NT2/D1 (cell line): ENCODE data around the gene SCAF4.
"Not testable (repeated sequence)": the region's sequence is repeated elsewhere in the genome, so short reads cannot be mapped to it uniquely, and the experiment has no call there.

Experiments
- DNase-seq: peaks from one replicate; pipeline ENCODE4 v3.0.0-alpha.2; 2011; ENCODE audit warnings: low read depth, low spot score
- H3K27me3 ChIP-seq: 2 replicates; pipeline ENCODE4 v1.6.0; 2011; ENCODE audit warnings: mild to moderate bottlenecking; ENCODE audit not compliant: insufficient read length, insufficient read depth
- H3K36me3 ChIP-seq: 2 replicates; pipeline ENCODE4 v1.6.1; 2011; ENCODE audit warnings: mild to moderate bottlenecking, low read length, mixed read lengths; ENCODE audit not compliant: insufficient read depth, insufficient read length
- H3K4me1 ChIP-seq: 2 replicates; pipeline ENCODE4 v1.5.1; 2011; ENCODE audit not compliant: insufficient read depth, insufficient read length
- H3K4me3 ChIP-seq: 2 replicates; pipeline ENCODE4 v1.5.1; 2011; ENCODE audit warnings: low read depth; ENCODE audit not compliant: insufficient read length
- H3K9ac ChIP-seq: 2 replicates; pipeline ENCODE4 v1.6.0; 2011; ENCODE audit warnings: low read depth; ENCODE audit not compliant: insufficient read length
- H3K9me3 ChIP-seq: 2 replicates; pipeline ENCODE4 v1.5.1; 2011; ENCODE audit warnings: mild to moderate bottlenecking, low read length; ENCODE audit not compliant: insufficient read depth
- SUZ12 ChIP-seq: IDR thresholded peaks from 2 replicates; pipeline ENCODE4 v1.6.1; 2011; ENCODE audit not compliant: insufficient read length, insufficient read depth; ENCODE audit errors: extremely low read depth
- YY1 ChIP-seq: IDR thresholded peaks from 2 replicates; pipeline ENCODE4 v1.6.1; 2011; ENCODE audit not compliant: insufficient read length, insufficient read depth
- ZNF274 ChIP-seq: IDR thresholded peaks from 2 replicates; pipeline ENCODE4 v1.6.1; 2011; ENCODE audit warnings: mild to moderate bottlenecking, low read depth, low read length

The SCAF4 gene

DNA sequence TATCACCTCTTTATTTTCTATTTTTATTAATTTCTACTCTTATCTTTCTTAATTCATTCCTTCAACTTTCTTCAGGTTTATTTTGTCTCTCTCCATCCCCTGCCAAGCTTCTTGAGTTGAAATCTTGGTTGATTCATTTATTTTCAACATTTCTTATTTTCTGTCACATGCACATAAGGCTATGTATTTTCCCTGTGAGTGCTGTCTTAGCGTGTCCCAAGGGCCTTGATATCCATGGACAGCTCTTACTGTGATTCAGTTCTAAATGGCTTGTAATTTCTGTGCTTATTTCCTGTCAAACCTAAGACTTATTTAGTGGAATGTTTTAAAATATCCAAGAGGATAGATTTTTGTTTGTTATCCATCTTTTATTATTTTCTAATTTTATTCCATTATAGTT lies 36.8 kb upstream of the SCAF4 start:
- H3K9ac ChIP-seq = no peak overlapping the region
- TF ChIP-seq YY1 (no peak), ZNF274 (no peak), SUZ12 (no peak)
- H3K36me3 ChIP-seq = no peaks in the 10 kb centered on the region
- no peak overlapping the region for H3K4me3 ChIP-seq
- no peak for DNase-seq
- H3K27me3 ChIP-seq = no peaks in the 10 kb centered on the region
- no peaks in the 10 kb centered on the region for H3K4me1 ChIP-seq
- H3K9me3 ChIP-seq = peaks cover 28% of the 10 kb centered on the region; the same call in 1 of the 2 replicates

DNA sequence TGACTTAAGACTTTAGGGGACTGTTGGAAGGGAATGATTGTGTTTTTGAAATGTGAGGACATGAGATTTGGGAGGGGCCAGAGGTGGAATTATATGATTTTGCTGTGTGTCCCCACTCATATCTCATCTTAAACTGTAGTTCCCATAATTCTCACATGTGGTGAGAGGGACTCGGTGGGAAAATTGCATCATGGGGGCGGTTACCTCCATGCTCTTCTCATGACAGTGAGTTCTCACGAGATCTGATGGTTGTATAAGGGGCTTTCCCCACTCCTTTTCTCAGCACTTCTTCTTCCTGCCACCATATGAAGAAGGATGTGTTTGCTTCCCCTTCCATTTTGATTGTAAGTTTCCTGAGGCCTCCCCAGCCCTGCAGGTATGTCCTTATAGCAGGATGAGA lies 35.0 kb upstream of the SCAF4 start:
- Histone ChIP-seq H3K4me3 (no peak overlapping the region), H3K4me1 (no peaks in the 10 kb centered on the region), H3K27me3 (no peaks in the 10 kb centered on the region), H3K36me3 (no peaks in the 10 kb centered on the region), H3K9me3 (peaks cover 28% of the 10 kb centered on the region; the same call in 1 of the 2 replicates), H3K9ac (no peak overlapping the region)
- TF ChIP-seq YY1 = no peak
- no peak for TF ChIP-seq SUZ12
- no peak for DNase-seq

DNA sequence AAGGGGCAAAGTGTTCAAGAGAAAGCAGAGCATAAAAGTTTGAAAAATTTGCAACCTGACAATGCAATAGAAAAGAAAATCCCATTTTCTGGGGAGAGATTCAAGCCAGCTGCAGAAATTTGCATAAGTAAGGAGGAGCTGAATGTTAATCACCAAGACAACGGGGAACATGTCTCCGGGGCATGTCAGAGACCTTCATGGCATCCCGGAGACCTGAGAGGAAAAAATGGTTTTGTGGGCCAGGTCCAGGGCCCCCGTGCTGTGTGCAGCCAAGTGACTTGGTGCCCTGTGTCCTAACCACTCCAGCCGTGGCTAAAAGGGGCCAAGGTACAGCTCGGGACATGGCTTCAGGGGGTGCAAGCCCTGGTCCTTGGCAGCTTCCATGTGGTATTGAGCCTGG lies 33.9 kb upstream of the SCAF4 start:
- peaks cover 28% of the 10 kb centered on the region; the same call in 1 of the 2 replicates for H3K9me3 ChIP-seq
- not testable (repeated sequence) for H3K36me3 ChIP-seq, H3K27me3 ChIP-seq, H3K4me3 ChIP-seq, H3K9ac ChIP-seq, DNase-seq, H3K4me1 ChIP-seq

DNA sequence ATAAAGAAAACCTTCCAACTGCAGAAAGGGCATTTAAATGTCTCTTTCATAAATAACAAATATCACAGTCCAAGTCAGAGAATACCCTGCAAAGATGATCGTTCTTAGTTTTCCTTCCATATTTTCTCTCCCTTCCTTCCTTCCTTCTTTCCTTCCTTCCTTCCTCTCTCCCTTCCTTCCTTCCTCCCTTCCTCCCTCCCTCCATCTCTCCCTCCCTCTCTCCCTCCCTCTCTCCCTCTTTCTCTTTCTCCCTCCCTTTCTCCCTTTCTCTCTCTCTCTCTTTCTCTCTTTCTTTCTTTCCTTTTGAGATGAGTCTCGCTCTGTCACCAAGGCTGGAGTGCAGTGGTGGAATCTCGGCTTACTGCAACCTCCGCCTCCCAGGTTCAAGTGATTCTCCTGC lies 29.0 kb upstream of the SCAF4 start:
- Histone ChIP-seq H3K4me3 (no peak overlapping the region), H3K9ac (no peak overlapping the region), H3K9me3 (peaks cover 13% of the 10 kb centered on the region; the same call in 1 of the 2 replicates), H3K36me3 (no peaks in the 10 kb centered on the region), H3K4me1 (no peaks in the 10 kb centered on the region), H3K27me3 (no peaks in the 10 kb centered on the region)
- DNase-seq = no peak
- TF ChIP-seq ZNF274 = no peak
- no peak for TF ChIP-seq SUZ12
- TF ChIP-seq YY1 = no peak

DNA sequence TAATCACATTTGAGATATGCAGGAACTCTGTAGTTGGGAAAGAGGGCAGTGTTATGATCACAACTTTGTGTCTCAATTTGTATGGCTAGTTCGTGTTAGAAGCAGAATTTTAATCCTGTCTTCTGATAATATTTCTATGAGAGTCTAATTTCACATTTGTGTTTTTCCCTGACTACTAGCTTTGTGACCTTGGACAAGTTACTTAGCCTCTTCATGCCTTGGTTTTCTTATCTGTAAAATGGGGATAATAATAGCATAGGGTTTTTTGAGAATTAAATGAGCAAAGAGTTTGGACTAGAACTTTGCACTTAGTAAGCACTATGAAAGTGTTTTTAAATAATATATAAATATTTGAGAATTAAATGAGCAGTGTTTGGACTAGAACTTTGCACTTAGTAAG lies 24.9 kb upstream of the SCAF4 start:
- no peak overlapping the region for H3K4me3 ChIP-seq
- no peak for DNase-seq
- TF ChIP-seq ZNF274 (no peak), SUZ12 (no peak), YY1 (no peak)
- no peaks in the 10 kb centered on the region for H3K9me3 ChIP-seq
- peaks cover 3% of the 10 kb centered on the region for H3K4me1 ChIP-seq
- H3K36me3 ChIP-seq = no peaks in the 10 kb centered on the region
- no peaks in the 10 kb centered on the region for H3K27me3 ChIP-seq
- no peak overlapping the region for H3K9ac ChIP-seq

DNA sequence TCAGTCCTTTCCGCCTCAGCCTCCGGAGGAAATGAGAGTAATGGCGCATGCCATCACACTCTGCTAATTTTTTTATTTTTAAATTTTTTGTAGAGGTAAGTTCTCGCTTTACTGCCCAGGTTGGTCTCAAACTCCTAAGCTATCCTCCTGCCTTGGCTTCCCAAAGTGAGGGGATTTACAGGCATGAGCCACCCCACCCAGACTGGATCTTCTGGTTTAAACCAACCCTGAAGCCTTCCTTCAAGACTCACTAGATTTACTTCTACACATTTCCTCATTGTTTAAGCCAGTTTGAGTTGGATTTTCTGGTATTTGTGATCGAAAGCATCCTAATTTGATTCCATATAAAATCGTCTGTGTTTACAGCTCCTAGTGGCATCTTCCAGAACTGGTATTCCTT lies 23.1 kb upstream of the SCAF4 start:
- DNase-seq = no peak
- TF ChIP-seq ZNF274 = no peak
- no peak for TF ChIP-seq SUZ12
- TF ChIP-seq YY1 = no peak
- no peaks in the 10 kb centered on the region for H3K36me3 ChIP-seq
- no peaks in the 10 kb centered on the region for H3K9me3 ChIP-seq
- H3K9ac ChIP-seq = no peak overlapping the region
- H3K27me3 ChIP-seq = no peaks in the 10 kb centered on the region
- no peak overlapping the region for H3K4me3 ChIP-seq
- H3K4me1 ChIP-seq = peaks cover 3% of the 10 kb centered on the region

DNA sequence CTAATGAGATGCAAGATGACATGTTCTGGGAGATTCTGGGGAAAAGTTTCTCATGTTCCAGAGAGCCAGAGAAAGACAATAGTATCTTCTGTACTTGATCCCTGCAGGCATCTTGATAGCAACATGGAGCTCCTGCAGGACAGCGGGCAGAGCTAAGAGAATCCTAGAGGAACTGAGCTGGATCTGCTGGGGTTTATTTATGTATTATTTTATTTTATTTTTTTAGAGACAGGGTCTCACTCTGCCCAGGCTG lies 22.7 kb upstream of the SCAF4 start:
- H3K36me3 ChIP-seq = no peaks in the 10 kb centered on the region
- no peak overlapping the region for H3K9ac ChIP-seq
- H3K27me3 ChIP-seq = no peaks in the 10 kb centered on the region
- TF ChIP-seq ZNF274 (no peak), SUZ12 (no peak), YY1 (no peak)
- no peak for DNase-seq
- H3K9me3 ChIP-seq = no peaks in the 10 kb centered on the region
- H3K4me1 ChIP-seq = peaks cover 3% of the 10 kb centered on the region
- no peak overlapping the region for H3K4me3 ChIP-seq

DNA sequence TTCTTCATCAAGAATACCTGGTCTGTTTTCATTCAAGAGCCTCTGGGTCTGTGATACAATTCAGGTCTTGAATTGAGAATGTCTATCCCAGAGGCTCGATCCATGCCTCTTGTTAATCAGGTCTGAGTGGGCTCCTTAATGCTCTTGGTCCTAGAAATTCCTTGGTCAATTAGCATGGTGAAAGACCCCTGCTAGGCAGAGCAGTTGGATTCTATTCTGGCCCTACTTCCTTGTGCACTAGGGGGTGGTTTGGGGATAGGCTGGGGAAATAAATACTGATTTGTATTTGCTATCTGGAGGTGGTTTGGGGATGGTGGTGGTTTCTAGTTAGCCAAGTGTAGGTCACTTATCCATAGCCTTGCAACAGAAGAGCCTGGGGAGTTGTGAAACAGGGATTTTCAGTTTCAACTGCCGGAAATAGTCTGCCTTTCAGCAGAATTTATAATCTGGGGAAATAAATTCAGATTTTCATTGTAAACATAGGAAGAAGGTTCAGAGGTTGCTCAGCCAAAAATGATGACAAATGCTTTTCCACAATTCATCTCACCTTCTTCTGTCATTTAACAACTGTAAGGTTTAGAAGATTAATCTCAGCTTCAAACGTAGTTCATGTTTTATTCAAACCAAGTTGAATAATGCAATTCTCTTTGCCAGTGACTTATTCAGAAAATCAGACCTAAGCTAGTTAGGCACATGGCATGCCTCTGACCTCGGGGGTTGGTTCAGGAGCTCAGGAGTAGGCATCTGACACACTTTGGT lies 22.2 kb upstream of the SCAF4 start:
- TF ChIP-seq SUZ12 (no peak), YY1 (no peak), ZNF274 (no peak)
- Histone ChIP-seq H3K4me1 (peaks cover 5% of the 10 kb centered on the region), H3K4me3 (no peak overlapping the region)

More for the DNA sequence above, 22.2 kb upstream of the SCAF4 start:
- no peak overlapping the region for H3K9ac ChIP-seq
- no peaks in the 10 kb centered on the region for H3K27me3 ChIP-seq
- no peak for DNase-seq
- H3K36me3 ChIP-seq = no peaks in the 10 kb centered on the region
- no peaks in the 10 kb centered on the region for H3K9me3 ChIP-seq
